Gastrocnemius medialis (tissue), 4 donors: ENCODE data around the gene IDH3B.

ENCODE experiments used
- POLR2A ChIP-seq, 2 donors: fragments of 450-650 bp; IDR thresholded peaks; one replicate each; pipeline ENCODE4 v1.6.1; 2017; ENCODE audit warnings: antibody characterized with exemption in 2 of 2, mild to moderate bottlenecking in 2 of 2, moderate library complexity in 2 of 2
- TF ChIP-seq, protein P1 (sequence below), 5 experiments: fragments of 450-650 bp in 3 of 5; fragments of 200-600 bp in 2 of 5; sonication (generic) in 2 of 5; IDR thresholded peaks in 4 of 5; conservative IDR thresholded peaks in 1 of 5; 1 replicate in 4 of 5; 2 replicates in 1 of 5; pipeline ENCODE4 v1.5.1; 2016 to 2019; ENCODE audit warnings: antibody characterized with exemption in 5 of 5, mild to moderate bottlenecking in 3 of 5, moderate library complexity in 3 of 5

DNA sequence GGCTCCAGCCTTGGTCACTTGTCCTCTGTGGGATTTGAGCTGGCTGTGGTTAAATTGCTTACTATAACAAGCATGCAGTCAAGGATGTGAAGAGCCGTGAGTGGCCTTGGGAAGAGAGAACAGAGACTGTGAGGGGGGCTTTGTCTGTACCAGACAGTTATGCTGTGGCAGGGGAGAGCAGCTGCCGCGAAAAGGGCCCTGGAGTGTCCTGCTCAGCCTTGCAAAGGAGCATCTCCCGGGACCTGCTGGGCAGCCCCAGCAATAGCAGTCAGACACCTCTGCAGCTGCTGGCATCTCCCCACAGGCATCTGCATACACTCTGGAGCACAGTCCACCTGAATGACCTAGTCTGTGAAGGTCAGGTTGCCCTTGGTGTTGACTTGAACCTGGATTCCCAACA lies 34.9 kb upstream of the IDH3B start:
- TF ChIP-seq POLR2A (IDR thresholded peaks at IDR 0.05): no peak
- TF ChIP-seq, protein P1, sequence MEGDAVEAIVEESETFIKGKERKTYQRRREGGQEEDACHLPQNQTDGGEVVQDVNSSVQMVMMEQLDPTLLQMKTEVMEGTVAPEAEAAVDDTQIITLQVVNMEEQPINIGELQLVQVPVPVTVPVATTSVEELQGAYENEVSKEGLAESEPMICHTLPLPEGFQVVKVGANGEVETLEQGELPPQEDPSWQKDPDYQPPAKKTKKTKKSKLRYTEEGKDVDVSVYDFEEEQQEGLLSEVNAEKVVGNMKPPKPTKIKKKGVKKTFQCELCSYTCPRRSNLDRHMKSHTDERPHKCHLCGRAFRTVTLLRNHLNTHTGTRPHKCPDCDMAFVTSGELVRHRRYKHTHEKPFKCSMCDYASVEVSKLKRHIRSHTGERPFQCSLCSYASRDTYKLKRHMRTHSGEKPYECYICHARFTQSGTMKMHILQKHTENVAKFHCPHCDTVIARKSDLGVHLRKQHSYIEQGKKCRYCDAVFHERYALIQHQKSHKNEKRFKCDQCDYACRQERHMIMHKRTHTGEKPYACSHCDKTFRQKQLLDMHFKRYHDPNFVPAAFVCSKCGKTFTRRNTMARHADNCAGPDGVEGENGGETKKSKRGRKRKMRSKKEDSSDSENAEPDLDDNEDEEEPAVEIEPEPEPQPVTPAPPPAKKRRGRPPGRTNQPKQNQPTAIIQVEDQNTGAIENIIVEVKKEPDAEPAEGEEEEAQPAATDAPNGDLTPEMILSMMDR (IDR thresholded peaks at IDR 0.05 in 4 of 5, conservative IDR thresholded peaks at IDR 0.05 in 1 of 5): no peak
